NCI-H1694 treated with DMSO at 0.1 percent for 48 hours (cell line): Measurements from ENCODE around the gene EDIL3.

ENCODE experiments used
- DNase-seq: peaks from one replicate; lab custom pipeline; 2025; lab: John Stamatoyannopoulos, UW

The EDIL3 gene

GRCh38 chr5:83911367-83911919, 473.2 kb downstream of the EDIL3 start:
- no peak for DNase-seq

DNA sequence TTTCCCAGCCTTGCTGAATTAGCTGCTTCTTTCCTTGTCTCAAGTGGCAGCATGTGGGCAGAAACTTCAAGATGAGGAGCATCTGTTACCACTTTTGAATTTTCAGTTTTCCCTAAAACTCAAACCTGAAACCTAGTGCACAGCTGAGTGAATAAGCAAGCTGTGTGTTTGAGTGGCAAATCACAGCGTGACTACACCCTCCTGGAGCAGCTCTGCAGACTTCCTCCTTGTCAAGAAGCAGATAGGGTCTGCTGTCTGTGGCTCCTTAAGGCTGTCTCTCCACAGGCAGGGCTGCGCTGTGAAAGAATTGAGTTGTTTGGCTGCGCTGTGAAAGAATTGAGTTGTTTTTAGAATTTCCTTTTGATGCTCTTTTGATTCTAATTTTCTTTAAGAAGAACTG, 484.4 kb downstream of the EDIL3 start:
- no peak for DNase-seq

- DNase-seq = no peak
Observed at GRCh38 chr5:83899326-83899970, 485.2 kb downstream of the EDIL3 start.

DNA sequence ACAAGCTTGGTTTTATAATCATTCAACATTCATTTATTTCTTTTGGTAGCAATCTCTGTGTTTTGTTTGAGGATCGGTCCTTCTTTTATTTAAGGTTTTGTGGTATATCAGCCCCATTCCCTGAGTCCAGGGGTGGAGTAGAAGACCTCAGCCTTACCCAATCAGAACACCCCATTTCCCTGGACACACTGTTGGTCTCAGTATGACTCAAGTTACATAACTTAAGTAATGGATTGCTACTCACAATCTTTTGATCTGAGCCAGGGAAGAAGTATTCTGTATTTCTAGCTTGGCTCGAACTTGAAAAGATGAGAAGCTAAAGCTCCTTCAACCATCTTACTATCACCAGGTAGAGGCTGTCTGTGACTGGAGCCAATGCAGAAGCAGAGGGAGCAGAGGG, 488.8 kb downstream of the EDIL3 start:
- no peak for DNase-seq

- no peak for DNase-seq
Observed at GRCh38 chr5:83891261-83891660, 493.4 kb downstream of the EDIL3 start.
